ENCODE data around the gene TMEM192. TPM values are rescaled to one million over a fixed set of nuclear protein-coding genes. Genes with fewer than 3 reads are reported as not detected.

The TMEM192 gene
- total and polyA plus RNA-seq, 2 of the 13 experiments (the other 11 are each of a cell fraction or from before 2014, with no cell fraction given) = 19.8 to 19.9 TPM

- TF ChIP-seq, protein P1, sequence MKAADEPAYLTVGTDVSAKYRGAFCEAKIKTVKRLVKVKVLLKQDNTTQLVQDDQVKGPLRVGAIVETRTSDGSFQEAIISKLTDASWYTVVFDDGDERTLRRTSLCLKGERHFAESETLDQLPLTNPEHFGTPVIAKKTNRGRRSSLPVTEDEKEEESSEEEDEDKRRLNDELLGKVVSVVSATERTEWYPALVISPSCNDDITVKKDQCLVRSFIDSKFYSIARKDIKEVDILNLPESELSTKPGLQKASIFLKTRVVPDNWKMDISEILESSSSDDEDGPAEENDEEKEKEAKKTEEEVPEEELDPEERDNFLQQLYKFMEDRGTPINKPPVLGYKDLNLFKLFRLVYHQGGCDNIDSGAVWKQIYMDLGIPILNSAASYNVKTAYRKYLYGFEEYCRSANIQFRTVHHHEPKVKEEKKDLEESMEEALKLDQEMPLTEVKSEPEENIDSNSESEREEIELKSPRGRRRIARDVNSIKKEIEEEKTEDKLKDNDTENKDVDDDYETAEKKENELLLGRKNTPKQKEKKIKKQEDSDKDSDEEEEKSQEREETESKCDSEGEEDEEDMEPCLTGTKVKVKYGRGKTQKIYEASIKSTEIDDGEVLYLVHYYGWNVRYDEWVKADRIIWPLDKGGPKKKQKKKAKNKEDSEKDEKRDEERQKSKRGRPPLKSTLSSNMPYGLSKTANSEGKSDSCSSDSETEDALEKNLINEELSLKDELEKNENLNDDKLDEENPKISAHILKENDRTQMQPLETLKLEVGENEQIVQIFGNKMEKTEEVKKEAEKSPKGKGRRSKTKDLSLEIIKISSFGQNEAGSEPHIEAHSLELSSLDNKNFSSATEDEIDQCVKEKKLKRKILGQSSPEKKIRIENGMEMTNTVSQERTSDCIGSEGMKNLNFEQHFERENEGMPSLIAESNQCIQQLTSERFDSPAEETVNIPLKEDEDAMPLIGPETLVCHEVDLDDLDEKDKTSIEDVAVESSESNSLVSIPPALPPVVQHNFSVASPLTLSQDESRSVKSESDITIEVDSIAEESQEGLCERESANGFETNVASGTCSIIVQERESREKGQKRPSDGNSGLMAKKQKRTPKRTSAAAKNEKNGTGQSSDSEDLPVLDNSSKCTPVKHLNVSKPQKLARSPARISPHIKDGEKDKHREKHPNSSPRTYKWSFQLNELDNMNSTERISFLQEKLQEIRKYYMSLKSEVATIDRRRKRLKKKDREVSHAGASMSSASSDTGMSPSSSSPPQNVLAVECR (CRISPR knock-in tag; IDR thresholded peaks at IDR 0.05; ENCODE audit: borderline replicate concordance) = peak; percentile 94
- TF ChIP-seq RBFOX2 (IDR thresholded peaks at IDR 0.05; ENCODE audit: low read depth, low read length) (peak; percentile 92), LCORL (IDR thresholded peaks at IDR 0.05) (no peak), LCORL (CRISPR knock-in tag; IDR thresholded peaks at IDR 0.05) (peak; percentile 70), AGO1 (IDR thresholded peaks at IDR 0.05; ENCODE audit: low read depth, low read length, poor library complexity, severe bottlenecking) (peak; percentile 31), ZNF224 (CRISPR knock-in tag; IDR thresholded peaks at IDR 0.05) (no peak), SOX6 (IDR thresholded peaks at IDR 0.05) (no peak), SOX6 (CRISPR knock-in tag; IDR thresholded peaks at IDR 0.05) (peak; percentile 55; the same call in 1 of the 2 replicates), FOSL1 (CRISPR knock-in tag; IDR thresholded peaks at IDR 0.05; ENCODE audit: borderline replicate concordance) (0 out of 2 replicates have a peak, but pooled peaks have one; percentile 31), ZFY (CRISPR knock-in tag; IDR thresholded peaks at IDR 0.05) (peak; percentile 88), UBTF (CRISPR knock-in tag; IDR thresholded peaks at IDR 0.05) (peak; percentile 82), ZBTB7B (CRISPR knock-in tag; IDR thresholded peaks at IDR 0.05) (peak; percentile 69; the same call in 1 of the 2 replicates), ZNF235 (CRISPR knock-in tag; IDR thresholded peaks at IDR 0.05; ENCODE audit: borderline replicate concordance) (peak; percentile 60; the same call in 1 of the 2 replicates), SNAI1 (CRISPR knock-in tag; IDR thresholded peaks at IDR 0.05; ENCODE audit: borderline replicate concordance) (peak; percentile 96), ZNF282 (IDR thresholded peaks at IDR 0.05; ENCODE audit: partially characterized antibody) (no peak), NFIC (IDR thresholded peaks at IDR 0.05; ENCODE audit: low read length) (no peak)
- TF ChIP-seq, protein P2, sequence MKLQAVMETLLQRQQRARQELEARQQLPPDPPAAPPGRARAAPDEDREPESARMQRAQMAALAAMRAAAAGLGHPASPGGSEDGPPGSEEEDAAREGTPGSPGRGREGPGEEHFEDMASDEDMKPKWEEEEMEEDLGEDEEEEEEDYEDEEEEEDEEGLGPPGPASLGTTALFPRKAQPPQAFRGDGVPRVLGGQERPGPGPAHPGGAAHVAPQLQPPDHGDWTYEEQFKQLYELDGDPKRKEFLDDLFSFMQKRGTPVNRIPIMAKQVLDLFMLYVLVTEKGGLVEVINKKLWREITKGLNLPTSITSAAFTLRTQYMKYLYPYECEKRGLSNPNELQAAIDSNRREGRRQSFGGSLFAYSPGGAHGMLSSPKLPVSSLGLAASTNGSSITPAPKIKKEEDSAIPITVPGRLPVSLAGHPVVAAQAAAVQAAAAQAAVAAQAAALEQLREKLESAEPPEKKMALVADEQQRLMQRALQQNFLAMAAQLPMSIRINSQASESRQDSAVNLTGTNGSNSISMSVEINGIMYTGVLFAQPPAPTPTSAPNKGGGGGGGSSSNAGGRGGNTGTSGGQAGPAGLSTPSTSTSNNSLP (IDR thresholded peaks at IDR 0.05; ENCODE audit: low read depth, low read length) = no peak
- TF ChIP-seq, protein P3, sequence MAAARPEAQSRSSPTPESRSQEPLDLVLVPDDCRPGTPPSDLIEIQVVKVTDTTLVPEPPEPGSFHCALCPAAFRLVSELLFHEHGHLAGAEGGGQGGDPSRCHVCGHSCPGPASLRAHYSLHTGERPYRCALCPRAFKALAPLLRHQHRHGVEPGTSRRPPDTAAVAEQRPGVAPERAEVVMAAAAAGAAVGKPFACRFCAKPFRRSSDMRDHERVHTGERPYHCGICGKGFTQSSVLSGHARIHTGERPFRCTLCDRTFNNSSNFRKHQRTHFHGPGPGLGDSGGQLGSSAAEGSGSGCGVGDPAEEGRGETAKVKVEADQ (CRISPR knock-in tag; IDR thresholded peaks at IDR 0.05; ENCODE audit: borderline replicate concordance) = peak; percentile 88
- TF ChIP-seq, protein P4, sequence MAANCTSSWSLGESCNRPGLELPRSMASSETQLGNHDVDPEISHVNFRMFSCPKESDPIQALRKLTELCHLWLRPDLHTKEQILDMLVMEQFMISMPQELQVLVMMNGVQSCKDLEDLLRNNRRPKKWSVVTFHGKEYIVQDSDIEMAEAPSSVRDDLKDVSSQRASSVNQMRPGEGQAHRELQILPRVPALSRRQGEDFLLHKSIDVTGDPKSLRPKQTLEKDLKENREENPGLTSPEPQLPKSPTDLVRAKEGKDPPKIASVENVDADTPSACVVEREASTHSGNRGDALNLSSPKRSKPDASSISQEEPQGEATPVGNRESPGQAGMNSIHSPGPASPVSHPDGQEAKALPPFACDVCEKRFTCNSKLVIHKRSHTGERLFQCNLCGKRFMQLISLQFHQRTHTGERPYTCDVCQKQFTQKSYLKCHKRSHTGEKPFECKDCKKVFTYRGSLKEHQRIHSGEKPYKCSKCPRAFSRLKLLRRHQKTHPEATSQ (CRISPR knock-in tag; IDR thresholded peaks at IDR 0.05; ENCODE audit: borderline replicate concordance) = 0 out of 2 replicates have a peak, but pooled peaks have one; percentile 12
These were observed at the start of gene TMEM192 (continued) for GRCh38 chr4:165112368-165113121.

All from HepG2 (cell line).